NCI-H2171 (cell line): Measurements from ENCODE around the gene ROR2.

ENCODE experiments used
- DNase-seq: peaks from one replicate; lab custom pipeline; 2025; lab: John Stamatoyannopoulos, UW

Gene ROR2

GRCh38 chr9:91736898-91737601 lies 213.0 kb downstream of the ROR2 start:
- no peak for DNase-seq

- DNase-seq: no peak
Measured at GRCh38 chr9:91736311-91736710, 213.7 kb downstream of the ROR2 start.

- no peak for DNase-seq
Measured at GRCh38 chr9:91735049-91735448, 215.0 kb downstream of the ROR2 start.

DNA sequence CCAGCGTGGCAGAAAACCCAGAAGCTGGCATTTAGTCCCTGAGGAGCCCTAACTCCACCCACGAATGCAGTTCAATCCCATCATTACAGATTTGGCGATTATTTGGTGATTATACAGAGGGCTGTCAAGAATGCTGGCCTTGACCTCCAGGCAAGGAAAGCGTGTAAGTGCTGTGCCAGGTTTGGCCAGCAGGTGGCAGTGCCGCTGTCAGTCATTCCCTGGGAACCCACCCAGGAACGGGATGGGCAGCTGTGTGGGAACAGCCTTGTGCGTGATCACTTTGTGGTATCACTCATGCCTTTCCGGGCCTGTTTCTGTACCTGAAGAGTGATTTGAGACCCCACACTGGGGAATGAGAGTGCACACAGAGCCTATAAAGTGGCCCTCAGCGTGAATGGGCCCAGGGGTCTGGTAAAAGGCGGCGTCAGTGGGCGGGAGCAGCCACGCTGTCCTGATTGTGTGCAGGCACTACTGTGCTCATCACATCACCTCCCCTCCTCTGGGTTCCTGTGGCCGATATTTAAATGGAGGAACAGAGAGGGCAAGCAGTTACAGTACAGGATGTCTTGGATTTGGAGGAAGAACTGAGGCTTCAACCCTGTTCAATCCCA lies 215.6 kb downstream of the ROR2 start:
- no peak for DNase-seq

GRCh38 chr9:91733006-91733624 lies 216.9 kb downstream of the ROR2 start:
- DNase-seq: no peak

DNA sequence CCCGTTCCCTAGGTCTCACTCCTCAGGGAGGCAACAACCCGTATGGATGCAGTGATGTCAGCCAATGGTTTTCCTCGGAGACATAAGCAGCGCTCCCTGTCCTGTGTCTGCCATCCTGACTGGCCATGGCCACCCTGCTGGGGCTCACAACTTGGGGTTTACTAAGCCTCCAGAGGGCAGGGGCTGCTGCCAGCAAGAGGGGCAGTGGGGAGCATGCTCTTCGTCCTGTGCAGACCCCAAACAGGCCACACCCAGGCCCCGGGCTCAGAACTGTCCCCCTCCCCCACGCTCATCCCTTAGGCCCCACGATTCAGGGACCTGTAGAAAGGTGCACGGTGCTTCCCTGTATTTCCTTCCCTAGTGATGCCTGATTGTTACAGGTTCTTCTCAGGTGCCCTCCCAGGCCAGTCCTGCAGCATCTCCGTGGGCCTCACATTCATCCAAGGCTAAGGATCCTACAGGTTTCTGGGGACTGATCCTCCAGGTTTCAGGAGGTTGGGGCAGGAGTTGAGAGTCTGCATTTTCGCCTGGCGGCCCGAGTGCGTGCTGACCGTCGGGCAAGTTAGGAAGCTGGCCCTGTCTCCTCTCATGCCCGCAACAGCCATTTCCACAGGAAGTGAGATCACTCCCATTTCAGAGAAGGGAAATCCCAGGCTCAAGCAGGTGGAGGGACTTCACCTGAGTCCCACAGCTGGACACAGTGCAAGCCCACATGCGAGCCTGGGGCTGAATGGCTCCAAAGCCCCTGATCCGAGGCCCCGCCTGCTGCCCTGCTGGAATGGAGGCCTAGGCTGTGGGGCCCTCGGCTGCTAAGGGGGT lies 217.6 kb downstream of the ROR2 start:
- DNase-seq: no peak

GRCh38 chr9:91730806-91731205 lies 219.2 kb downstream of the ROR2 start:
- no peak for DNase-seq

DNA sequence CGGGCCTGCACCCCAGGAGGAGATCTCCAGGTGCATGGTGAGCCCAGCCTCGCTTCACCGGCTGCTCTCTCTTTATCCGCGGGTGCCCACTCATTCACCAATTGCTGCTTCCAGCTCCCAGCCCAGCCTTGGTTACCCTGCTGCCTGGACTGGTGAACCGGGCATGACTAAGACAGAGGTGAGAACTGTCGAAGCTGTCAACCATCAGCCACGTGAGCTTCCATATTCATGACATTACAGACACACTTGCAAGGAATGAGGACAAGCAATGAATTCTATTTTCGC lies 220.5 kb downstream of the ROR2 start:
- no peak for DNase-seq

DNA sequence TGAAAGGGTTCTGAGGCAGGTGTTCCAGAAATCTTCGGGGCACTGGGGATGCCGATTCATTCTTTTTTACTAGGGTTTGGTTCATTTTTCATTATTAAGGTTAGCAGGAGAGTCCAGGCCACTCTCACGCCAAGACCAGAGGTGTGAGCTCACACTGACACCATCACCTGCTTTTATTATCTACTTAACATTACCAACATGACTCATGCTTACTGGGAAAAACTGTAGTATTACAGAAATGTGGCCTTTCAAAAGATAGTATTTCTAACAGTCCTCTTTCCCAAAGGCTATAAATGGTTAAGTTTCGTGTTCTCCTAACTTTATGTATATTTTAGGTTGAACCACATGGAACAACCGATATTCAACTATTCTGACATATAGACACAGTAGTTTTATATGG lies 222.1 kb downstream of the ROR2 start:
- no peak for DNase-seq

DNA sequence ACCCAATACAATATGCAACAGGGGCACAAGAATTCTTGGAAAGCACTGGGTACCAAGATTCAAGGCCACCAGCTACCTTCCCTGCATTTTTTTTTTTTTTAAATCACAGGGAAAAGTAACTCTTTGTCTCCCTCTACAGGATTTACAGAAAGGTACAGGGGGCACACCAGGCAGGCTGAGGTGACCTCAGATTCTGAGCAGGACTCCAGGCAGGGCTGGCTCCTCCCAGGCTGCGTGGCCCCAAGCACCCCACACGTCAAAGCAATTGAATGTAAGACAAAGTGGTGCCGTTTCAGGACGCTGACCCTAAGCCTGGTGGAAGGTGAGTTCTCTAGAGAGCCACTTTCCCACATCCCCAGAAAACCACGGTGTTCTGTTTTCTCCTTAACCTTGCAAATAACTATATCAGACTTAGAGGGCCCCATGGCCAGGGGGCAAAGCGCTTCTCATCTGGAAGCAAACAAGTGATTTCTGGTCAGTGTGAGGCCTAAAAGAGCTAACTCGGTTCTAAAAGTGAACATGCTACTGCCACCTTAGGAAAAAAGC lies 222.6 kb downstream of the ROR2 start:
- DNase-seq: no peak

- DNase-seq: no peak
Measured at GRCh38 chr9:91726406-91727100, 223.5 kb downstream of the ROR2 start.

DNA sequence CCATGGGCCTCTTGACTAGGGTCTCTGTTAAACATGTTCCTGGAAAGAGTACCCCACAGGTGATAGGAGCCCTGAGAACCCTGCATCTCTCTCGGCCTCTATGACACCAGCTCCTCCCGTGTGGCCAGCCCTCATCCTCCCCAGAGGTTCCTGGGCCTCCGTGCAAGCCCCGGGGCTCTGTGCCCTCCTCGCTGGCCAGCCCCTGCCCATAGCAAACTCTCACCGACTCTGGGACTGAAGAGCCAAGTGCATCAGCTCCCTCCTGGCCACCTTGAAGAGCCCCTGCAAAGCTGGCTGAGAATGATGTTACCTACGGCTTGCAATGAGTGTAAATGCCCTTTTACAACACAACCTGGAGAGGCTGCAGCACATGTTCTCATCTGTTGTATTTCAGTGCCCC lies 224.4 kb downstream of the ROR2 start:
- no peak for DNase-seq

DNA sequence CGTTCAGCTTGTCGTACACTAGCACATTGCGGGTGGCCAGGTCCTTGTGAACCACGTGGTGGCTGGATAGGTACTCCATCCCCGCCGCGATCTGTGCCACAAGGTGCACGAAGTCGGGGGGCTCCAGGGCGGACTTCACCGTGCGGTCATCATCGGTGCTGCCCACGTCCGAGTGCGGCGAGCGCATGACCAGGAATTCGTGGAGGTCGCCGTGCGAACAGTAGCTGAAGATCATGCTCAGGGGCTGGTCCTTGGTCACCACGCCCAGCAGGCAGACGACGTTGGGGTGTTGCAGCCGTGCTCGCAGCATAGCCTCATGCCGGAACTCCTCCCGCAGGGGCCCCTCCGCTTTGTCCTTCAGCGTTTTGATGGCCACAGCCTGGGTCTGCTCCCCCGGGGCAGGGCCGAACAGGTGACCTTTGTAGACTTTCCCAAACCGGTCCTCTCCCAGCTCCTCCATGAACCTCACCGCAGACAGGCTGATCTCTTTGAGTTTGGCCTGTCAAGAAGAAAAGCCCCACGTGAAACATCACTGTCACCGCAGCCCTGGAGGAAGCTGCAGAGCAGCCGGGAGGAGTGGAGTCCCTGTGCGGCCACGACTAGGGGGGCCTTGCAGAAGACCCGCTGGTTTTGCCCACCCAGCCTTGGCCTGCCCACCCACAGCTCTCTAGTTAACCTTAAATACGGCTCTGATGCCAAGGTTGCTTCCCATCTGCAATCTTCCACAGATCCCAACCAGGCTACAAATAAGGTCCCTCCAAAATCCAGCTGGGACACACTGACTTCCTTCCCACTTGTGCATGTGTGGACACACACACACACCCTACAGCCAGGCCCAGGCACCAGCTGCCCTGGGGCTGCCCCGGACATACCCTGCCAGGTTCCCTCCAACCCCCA lies 225.2 kb downstream of the ROR2 start:
- no peak for DNase-seq

GRCh38 chr9:91724068-91724440 lies 226.0 kb downstream of the ROR2 start:
- no peak for DNase-seq

- DNase-seq: no peak
Measured at GRCh38 chr9:91723420-91724067, 226.5 kb downstream of the ROR2 start.

DNA sequence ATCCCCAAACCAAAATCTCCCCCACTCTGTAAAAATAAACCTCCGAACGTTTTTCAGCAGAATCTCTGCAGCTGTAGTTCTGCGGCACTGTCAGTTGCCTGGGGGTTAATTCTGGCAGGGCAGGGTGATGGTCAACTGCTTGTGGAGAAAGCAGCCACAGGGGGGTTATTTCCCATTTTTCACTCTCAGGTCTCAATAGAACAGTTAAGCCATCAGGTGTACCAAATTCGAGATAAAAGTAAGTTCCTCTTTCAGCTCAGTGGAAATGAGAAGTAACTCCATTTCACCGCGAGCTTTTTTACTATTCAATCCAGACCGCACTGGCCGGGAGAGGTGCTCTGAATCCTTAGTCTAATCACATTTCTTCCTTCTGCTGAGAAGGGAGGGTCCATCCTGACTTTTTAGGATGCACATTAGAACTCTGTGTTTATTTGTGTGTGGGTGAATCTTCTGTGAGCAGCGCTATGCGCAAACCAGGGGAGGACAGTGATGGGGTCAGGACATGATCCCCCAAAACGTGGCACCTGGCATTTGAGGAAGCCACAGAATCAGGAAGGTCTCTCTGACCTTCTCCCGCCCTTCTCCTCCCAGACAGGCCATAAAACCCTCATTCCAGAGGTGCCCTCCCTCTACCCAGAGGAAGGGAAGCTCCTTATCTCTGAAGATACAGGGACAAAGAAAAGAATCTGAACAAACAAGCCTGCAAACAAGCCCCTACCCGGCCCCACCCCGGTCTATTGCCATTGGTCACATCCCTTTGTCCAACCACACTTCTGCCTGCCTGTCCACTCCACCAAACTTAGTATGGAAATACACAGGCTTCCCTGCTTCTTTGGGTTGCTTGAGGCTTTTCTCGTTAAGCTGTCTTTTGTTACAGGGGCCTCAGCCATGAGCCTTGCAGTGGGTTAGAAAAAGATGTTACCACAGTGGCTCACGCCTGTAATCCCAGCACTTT lies 229.0 kb downstream of the ROR2 start:
- DNase-seq: no peak

DNA sequence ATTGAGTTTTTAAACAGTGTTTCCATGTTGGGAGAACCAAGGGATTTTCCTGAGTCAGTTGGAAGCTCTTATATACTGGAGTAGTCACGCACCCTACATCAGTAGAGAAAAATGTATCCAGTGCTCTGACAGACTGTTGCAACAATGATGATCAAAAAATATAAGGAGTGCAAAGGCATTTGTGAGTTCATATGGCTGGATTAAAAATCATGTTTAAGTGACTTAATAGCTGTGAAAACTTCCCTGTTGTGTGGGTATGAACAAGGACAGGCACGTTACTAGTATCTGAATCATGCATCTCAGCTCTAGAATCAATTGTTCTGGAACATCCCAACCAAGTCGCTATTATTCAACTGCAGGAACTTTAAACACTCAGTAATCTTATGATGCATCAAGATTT lies 229.7 kb downstream of the ROR2 start:
- no peak for DNase-seq

GRCh38 chr9:91718071-91718470 lies 232.0 kb downstream of the ROR2 start:
- no peak for DNase-seq

DNA sequence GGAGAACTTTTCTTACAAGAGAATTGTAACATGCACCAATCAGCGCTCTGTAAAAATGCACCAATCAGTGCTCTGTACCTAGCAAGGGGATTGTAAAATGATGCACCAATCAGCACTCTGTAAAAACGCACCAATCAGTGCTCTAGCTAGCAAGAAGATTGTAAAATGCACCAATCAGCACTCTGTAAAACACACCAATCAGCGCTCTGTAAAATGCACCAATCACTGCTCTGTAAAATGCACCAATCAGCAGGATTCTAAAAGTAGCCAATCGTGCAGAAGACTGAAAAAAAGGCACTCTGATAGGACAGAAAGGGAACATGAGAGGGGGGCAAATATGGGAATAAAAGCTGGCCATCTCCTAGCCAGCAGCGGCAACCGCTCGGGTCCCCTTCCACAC lies 233.2 kb downstream of the ROR2 start:
- DNase-seq: no peak
